Smooth muscle cell (in vitro differentiated cells): Measurements from ENCODE around the gene SPATA19. TPM values are rescaled to one million over a fixed set of nuclear protein-coding genes. Genes with fewer than 3 reads are reported as not detected.
A peak's percentile ranks its signal among the peaks of the same experiment; 100 is the strongest.

ENCODE experiments used
- DNase-seq: peaks from one replicate; lab custom pipeline; 2025; ENCODE audit not compliant: unreplicated experiment; lab: John Stamatoyannopoulos, UW
- H2AFZ ChIP-seq: fragments of 200-600 bp; sonication (generic); 2 replicates; pipeline ENCODE4 v1.6.0; 2016; ENCODE audit warnings: antibody characterized with exemption, low read depth, mild to moderate bottlenecking
- H3F3A ChIP-seq: fragments of 200-600 bp; sonication (generic); 2 replicates; pipeline ENCODE4 v1.6.0; 2017; ENCODE audit warnings: antibody characterized with exemption, low read depth
- H3K27ac ChIP-seq: fragments of 200-600 bp; sonication (generic); 2 replicates; pipeline ENCODE4 v1.5.1; 2016; ENCODE audit warnings: low read depth, mild to moderate bottlenecking
- H3K27me3 ChIP-seq: fragments of 200-600 bp; sonication (generic); 2 replicates; pipeline ENCODE4 v1.6.1; 2016; ENCODE audit warnings: low read depth, mild to moderate bottlenecking
- H3K36me3 ChIP-seq: fragments of 200-600 bp; sonication (generic); 2 replicates; pipeline ENCODE4 v1.5.1; 2016; ENCODE audit warnings: low read depth
- H3K4me1 ChIP-seq: fragments of 200-600 bp; sonication (generic); 2 replicates; pipeline ENCODE4 v1.5.1; 2016; ENCODE audit warnings: low read depth
- H3K4me2 ChIP-seq: fragments of 200-600 bp; sonication (generic); 2 replicates; pipeline ENCODE4 v1.6.0; 2016; ENCODE audit warnings: mild to moderate bottlenecking
- H3K4me3 ChIP-seq: fragments of 200-600 bp; sonication (generic); 2 replicates; pipeline ENCODE4 v1.5.1; 2016; ENCODE audit warnings: mild to moderate bottlenecking
- H3K79me2 ChIP-seq: fragments of 200-600 bp; sonication (generic); 2 replicates; pipeline ENCODE4 v1.6.0; 2016; ENCODE audit warnings: low read depth, mild to moderate bottlenecking
- H3K9ac ChIP-seq: fragments of 200-600 bp; sonication (generic); 2 replicates; pipeline ENCODE4 v1.6.0; 2016; ENCODE audit warnings: low read depth
- H3K9me3 ChIP-seq: fragments of 200-600 bp; sonication (generic); replicated peaks from 2 replicates; pipeline ENCODE4 v1.5.1; 2016; ENCODE audit warnings: low read depth
- H4K20me1 ChIP-seq: fragments of 200-600 bp; sonication (generic); 2 replicates; pipeline ENCODE4 v1.6.0; 2016; ENCODE audit warnings: low read depth
- WGBS: methylation state at CpG from one replicate; pipeline ENCODE4 v1.1.7; 2016; ENCODE audit warnings: low lambda C conversion rate; 5-methylcytosine and 5-hydroxymethylcytosine counted together
- polyA plus RNA-seq: library from polyadenylated mRNA; unstranded; fragments of >200 nt; fragmentation: Nextera tagmentation; extraction: Ambion mirVana; gene quantifications from 2 replicates; pipeline ENCODE4 v1.2.1, GENCODE V29; 2016
- total RNA-seq: library from RNA; depleted of rRNA; stranded (reverse); fragments of >200 nt; gene quantifications from 2 replicates; pipeline ENCODE4 v1.2.3, GENCODE V29; 2014
- TF ChIP-seq, protein P1 (sequence below): fragments of 200-600 bp; sonication (generic); IDR thresholded peaks from 2 replicates; pipeline ENCODE4 v1.5.1; 2017; ENCODE audit warnings: borderline replicate concordance, mild to moderate bottlenecking, antibody characterized with exemption; ENCODE audit not compliant: insufficient read depth, poor library complexity, severe bottlenecking

SPATA19 gene
- total and polyA plus RNA-seq, 2 experiments from 2014 or later = 0.76 TPM; not detected in 1

- Histone ChIP-seq H3K4me2 (no peak overlapping the region), H3K27me3 (peaks cover 5% of the 10 kb centered on the region), H3K4me3 (no peak overlapping the region), H2AFZ (no peak overlapping the region), H3K36me3 (no peaks in the 10 kb centered on the region), H3K27ac (no peak overlapping the region), H3K9me3 (no peaks in the 10 kb centered on the region), H4K20me1 (no peaks in the 10 kb centered on the region), H3F3A (peaks cover 10% of the 10 kb centered on the region), H3K4me1 (peaks cover 12% of the 10 kb centered on the region), H3K79me2 (no peaks in the 10 kb centered on the region), H3K9ac (no peak overlapping the region)
- DNase-seq = no peak
- 67% methylated on average over 10 of the region's 10 CpGs for WGBS
- TF ChIP-seq, protein P1, sequence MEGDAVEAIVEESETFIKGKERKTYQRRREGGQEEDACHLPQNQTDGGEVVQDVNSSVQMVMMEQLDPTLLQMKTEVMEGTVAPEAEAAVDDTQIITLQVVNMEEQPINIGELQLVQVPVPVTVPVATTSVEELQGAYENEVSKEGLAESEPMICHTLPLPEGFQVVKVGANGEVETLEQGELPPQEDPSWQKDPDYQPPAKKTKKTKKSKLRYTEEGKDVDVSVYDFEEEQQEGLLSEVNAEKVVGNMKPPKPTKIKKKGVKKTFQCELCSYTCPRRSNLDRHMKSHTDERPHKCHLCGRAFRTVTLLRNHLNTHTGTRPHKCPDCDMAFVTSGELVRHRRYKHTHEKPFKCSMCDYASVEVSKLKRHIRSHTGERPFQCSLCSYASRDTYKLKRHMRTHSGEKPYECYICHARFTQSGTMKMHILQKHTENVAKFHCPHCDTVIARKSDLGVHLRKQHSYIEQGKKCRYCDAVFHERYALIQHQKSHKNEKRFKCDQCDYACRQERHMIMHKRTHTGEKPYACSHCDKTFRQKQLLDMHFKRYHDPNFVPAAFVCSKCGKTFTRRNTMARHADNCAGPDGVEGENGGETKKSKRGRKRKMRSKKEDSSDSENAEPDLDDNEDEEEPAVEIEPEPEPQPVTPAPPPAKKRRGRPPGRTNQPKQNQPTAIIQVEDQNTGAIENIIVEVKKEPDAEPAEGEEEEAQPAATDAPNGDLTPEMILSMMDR = no peak
Observed at GRCh38 chr11:133811850-133812685, 33.2 kb downstream of the SPATA19 start.

- no peaks in the 10 kb centered on the region for H3K9me3 ChIP-seq
- TF ChIP-seq, protein P1 = no peak
- H2AFZ ChIP-seq = no peak overlapping the region
- no peaks in the 10 kb centered on the region for H3K36me3 ChIP-seq
- no peak for DNase-seq
- 53% methylated on average over 7 of the region's 7 CpGs for whole genome bisulfite sequencing
- H3K27me3 ChIP-seq = no peaks in the 10 kb centered on the region
- H3K4me3 ChIP-seq = no peak overlapping the region
- no peaks in the 10 kb centered on the region for H3K79me2 ChIP-seq
- H4K20me1 ChIP-seq = no peaks in the 10 kb centered on the region
- peaks cover 12% of the 10 kb centered on the region for H3K4me1 ChIP-seq
- no peak overlapping the region for H3K9ac ChIP-seq
- H3K4me2 ChIP-seq = no peak overlapping the region
- no peak overlapping the region for H3K27ac ChIP-seq
- H3F3A ChIP-seq = peaks cover 10% of the 10 kb centered on the region
Observed at GRCh38 chr11:133810766-133811165, 34.5 kb downstream of the SPATA19 start.

- Histone ChIP-seq H3K79me2 (no peaks in the 10 kb centered on the region), H3K4me2 (peak overlapping the region; percentile 21), H3K9ac (no peak overlapping the region), H4K20me1 (no peaks in the 10 kb centered on the region), H3K36me3 (no peaks in the 10 kb centered on the region), H3K9me3 (no peaks in the 10 kb centered on the region), H3K4me1 (peaks cover 12% of the 10 kb centered on the region), H3K27ac (no peak overlapping the region), H2AFZ (no peak overlapping the region), H3F3A (peaks cover 10% of the 10 kb centered on the region), H3K27me3 (no peaks in the 10 kb centered on the region), H3K4me3 (no peak overlapping the region)
- TF ChIP-seq, protein P1 = no peak
- DNase-seq = no peak
- WGBS = 25% methylated on average over 23 of the region's 23 CpGs
Observed at GRCh38 chr11:133809569-133810491, 35.5 kb downstream of the SPATA19 start.
